HG02571 (cell line): ENCODE data around the gene APLP2.
"Not testable (repeated sequence)": the region's sequence is repeated elsewhere in the genome, so short reads cannot be mapped to it uniquely, and the experiment has no call there.

ENCODE experiments used
- ATAC-seq: cut with Tn5 transposase; IDR thresholded peaks from one replicate; pipeline ENCODE4 v1.9.1; 2021; ENCODE audit warnings: mild to moderate bottlenecking, moderate library complexity; ENCODE audit not compliant: unreplicated experiment

Gene APLP2

DNA sequence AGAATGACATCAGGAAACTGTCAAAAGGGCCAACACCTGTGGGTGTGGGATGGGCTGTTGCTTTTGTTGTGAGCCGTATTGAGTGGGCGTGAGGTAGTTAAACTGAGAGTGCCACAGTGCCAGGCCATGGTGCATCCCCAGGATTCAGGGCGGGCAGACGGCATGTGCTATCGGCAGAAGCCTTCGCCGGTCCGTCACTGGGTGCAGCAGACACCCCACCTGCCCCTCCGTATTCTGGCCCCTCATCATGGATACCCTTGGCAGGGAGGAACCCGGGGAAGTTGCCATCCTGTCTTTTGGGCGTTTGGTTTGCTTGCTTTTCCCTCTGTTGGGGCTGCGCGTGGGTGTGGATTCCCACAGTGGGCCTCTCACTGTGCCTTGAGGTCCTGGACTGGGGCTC, 117.4 kb downstream of the APLP2 start:
- ATAC-seq, result no peak

- no peak for ATAC-seq
Observed at GRCh38 chr11:130188047-130188446, 118.4 kb downstream of the APLP2 start.

- no peak for ATAC-seq
Observed at GRCh38 chr11:130188585-130189347, 119.1 kb downstream of the APLP2 start.

DNA sequence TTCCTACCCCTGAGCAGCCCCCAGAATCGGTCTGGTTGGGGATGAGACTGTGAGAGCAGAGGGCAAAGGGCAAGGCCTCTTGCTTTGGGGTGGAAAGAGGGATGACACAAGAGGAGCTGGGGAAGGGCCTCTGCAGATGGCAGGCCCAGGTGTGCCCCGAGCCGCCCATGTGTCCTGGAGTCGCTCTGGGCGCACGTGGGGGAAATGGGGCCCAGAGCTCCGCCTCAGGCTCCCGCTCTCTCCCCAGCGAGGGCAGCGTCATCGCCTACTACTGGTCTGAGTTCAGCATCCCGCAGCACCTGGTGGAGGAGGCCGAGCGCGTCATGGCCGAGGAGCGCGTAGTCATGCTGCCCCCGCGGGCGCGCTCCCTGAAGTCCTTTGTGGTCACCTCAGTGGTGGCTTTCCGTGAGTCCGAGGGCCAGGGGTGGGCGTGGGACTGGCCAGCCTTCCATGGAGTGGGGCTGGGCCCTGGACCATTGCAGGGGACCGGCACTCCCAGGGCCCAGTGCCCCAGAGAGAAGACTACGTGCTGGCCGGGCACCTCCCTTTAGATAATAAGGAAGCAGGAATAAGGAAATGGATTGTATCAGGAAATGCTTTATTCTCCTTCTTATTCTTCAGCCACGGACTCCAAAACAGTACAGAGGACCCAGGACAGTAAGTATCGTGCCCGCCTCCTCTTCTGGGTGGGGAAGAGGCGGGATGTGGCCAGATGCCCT, 120.0 kb downstream of the APLP2 start:
- no peak for ATAC-seq

GRCh38 chr11:130190371-130190881, 120.7 kb downstream of the APLP2 start:
- ATAC-seq, result no peak

GRCh38 chr11:130191896-130192295, 122.2 kb downstream of the APLP2 start:
- ATAC-seq, result no peak

- ATAC-seq, result no peak
Observed at GRCh38 chr11:130192845-130193267, 123.2 kb downstream of the APLP2 start.

GRCh38 chr11:130193551-130193950, 123.9 kb downstream of the APLP2 start:
- ATAC-seq, result not testable (repeated sequence)
